Retina (tissue), 1 donor: ENCODE results near the gene MAD1L1.
A peak's percentile ranks its signal among the peaks of the same experiment; 100 is the strongest.
"Not testable (repeated sequence)": the region's sequence is repeated elsewhere in the genome, so short reads cannot be mapped to it uniquely, and the experiment has no call there.

ENCODE experiments used
- DNase-seq: peaks from one replicate; pipeline ENCODE4 v3.0.0-alpha.2; 2016

Gene MAD1L1

GRCh38 chr7:1977059-1977875 is 255.5 kb downstream of the MAD1L1 start:
- DNase-seq = no peak

- not testable (repeated sequence) for DNase-seq
Observed at GRCh38 chr7:1976521-1976920, 256.2 kb downstream of the MAD1L1 start.

- DNase-seq = no peak
Observed at GRCh38 chr7:1975581-1975980, 257.2 kb downstream of the MAD1L1 start.

GRCh38 chr7:1975179-1975578 is 257.6 kb downstream of the MAD1L1 start:
- no peak for DNase-seq

GRCh38 chr7:1974290-1975101 is 258.2 kb downstream of the MAD1L1 start:
- DNase-seq = peak; percentile 14

- peak; percentile 52 for DNase-seq
Observed at GRCh38 chr7:1973321-1974251, 259.2 kb downstream of the MAD1L1 start.

- peak; percentile 37 for DNase-seq
Observed at GRCh38 chr7:1972744-1973143, 260.0 kb downstream of the MAD1L1 start.

- no peak for DNase-seq
Observed at GRCh38 chr7:1971946-1972654, 260.6 kb downstream of the MAD1L1 start.

GRCh38 chr7:1970895-1971294 is 261.9 kb downstream of the MAD1L1 start:
- no peak for DNase-seq

GRCh38 chr7:1970285-1970660 is 262.5 kb downstream of the MAD1L1 start:
- not testable (repeated sequence) for DNase-seq

- DNase-seq = peak; percentile 13
Observed at GRCh38 chr7:1969459-1970284, 263.1 kb downstream of the MAD1L1 start.

GRCh38 chr7:1968397-1969111 is 264.2 kb downstream of the MAD1L1 start:
- no peak for DNase-seq

- no peak for DNase-seq
Observed at GRCh38 chr7:1967512-1968396, 265.0 kb downstream of the MAD1L1 start.

GRCh38 chr7:1966631-1967200 is 266.0 kb downstream of the MAD1L1 start:
- peak; percentile 10 for DNase-seq

GRCh38 chr7:1965579-1966294 is 267.0 kb downstream of the MAD1L1 start:
- peak; percentile 2 for DNase-seq

GRCh38 chr7:1964913-1965578 is 267.7 kb downstream of the MAD1L1 start:
- peak; percentile 7 for DNase-seq

- peak; percentile 21 for DNase-seq
Observed at GRCh38 chr7:1964211-1964912, 268.4 kb downstream of the MAD1L1 start.
